Mammary epithelial cell (primary cell): ENCODE results near the gene EFEMP2.

ENCODE experiments used
- EZH2 ChIP-seq: IDR thresholded peaks from 2 replicates; pipeline ENCODE4 v1.6.1; 2012; ENCODE audit warnings: low read length, inconsistent platforms, borderline replicate concordance
- TF ChIP-seq, protein P1 (sequence below), 2 donors: IDR thresholded peaks in 1 of 2; conservative IDR thresholded peaks in 1 of 2; 2 replicates each; pipeline ENCODE4 v1.5.1; 2011 to 2012; ENCODE audit warnings: inconsistent platforms in 2 of 2, low read length in 2 of 2, mild to moderate bottlenecking in 2 of 2, control low read depth in 1 of 2, low read depth in 1 of 2; ENCODE audit not compliant: insufficient read depth in 1 of 2; ENCODE audit errors: extremely low read depth in 1 of 2

DNA sequence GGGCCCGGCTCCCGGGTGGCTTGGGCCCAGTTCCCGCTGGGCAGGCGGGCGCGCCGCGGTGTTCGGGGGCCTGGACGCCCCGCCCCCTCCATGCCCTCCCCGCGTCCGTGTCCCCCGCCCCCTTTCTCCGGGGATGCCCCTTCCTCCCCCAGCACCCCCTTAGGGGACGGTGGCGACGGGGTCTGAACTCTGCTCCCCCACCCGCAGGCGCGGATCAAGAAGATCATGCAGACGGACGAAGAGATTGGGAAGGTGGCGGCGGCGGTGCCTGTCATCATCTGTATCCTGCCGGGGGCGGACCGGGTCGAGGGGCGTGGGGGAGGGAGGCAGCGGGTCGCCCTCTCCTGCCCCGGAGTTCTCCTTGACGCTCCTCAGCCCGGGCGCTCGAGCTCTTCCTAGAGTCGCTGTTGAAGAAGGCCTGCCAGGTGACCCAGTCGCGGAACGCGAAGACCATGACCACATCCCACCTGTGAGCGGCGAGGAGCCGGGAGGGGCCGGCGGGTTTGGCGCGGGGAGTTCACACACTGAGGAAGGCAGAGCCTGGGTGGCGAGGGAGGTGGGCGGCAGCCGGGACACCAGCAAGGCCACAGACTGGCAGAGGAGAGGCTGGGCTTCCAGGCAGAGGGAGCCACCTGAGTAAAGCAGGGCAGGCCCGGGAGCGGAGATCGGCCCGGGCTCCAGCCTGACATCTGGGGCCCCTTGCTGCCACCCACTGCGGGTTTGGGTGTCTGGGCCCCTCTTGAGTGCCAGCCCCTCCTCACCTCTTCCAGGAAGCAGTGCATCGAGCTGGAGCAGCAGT lies 47.2 kb upstream of the EFEMP2 start:
- TF ChIP-seq, protein P1, sequence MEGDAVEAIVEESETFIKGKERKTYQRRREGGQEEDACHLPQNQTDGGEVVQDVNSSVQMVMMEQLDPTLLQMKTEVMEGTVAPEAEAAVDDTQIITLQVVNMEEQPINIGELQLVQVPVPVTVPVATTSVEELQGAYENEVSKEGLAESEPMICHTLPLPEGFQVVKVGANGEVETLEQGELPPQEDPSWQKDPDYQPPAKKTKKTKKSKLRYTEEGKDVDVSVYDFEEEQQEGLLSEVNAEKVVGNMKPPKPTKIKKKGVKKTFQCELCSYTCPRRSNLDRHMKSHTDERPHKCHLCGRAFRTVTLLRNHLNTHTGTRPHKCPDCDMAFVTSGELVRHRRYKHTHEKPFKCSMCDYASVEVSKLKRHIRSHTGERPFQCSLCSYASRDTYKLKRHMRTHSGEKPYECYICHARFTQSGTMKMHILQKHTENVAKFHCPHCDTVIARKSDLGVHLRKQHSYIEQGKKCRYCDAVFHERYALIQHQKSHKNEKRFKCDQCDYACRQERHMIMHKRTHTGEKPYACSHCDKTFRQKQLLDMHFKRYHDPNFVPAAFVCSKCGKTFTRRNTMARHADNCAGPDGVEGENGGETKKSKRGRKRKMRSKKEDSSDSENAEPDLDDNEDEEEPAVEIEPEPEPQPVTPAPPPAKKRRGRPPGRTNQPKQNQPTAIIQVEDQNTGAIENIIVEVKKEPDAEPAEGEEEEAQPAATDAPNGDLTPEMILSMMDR (conservative IDR thresholded peaks at IDR 0.05 in 1 of 2, IDR thresholded peaks at IDR 0.05 in 1 of 2; ENCODE audit: extremely low read depth in 1 of 2, insufficient read depth in 1 of 2, low read depth in 1 of 2, low read length in 2 of 2): no peak
- no peak for TF ChIP-seq EZH2
